DMS153 treated with DMSO at 0.1 percent for 48 hours (cell line): Measurements from ENCODE around the gene PLPPR5.

Experiments
- DNase-seq: peaks from one replicate; lab custom pipeline; 2025; ENCODE audit not compliant: unreplicated experiment; lab: John Stamatoyannopoulos, UW

PLPPR5 gene

DNA sequence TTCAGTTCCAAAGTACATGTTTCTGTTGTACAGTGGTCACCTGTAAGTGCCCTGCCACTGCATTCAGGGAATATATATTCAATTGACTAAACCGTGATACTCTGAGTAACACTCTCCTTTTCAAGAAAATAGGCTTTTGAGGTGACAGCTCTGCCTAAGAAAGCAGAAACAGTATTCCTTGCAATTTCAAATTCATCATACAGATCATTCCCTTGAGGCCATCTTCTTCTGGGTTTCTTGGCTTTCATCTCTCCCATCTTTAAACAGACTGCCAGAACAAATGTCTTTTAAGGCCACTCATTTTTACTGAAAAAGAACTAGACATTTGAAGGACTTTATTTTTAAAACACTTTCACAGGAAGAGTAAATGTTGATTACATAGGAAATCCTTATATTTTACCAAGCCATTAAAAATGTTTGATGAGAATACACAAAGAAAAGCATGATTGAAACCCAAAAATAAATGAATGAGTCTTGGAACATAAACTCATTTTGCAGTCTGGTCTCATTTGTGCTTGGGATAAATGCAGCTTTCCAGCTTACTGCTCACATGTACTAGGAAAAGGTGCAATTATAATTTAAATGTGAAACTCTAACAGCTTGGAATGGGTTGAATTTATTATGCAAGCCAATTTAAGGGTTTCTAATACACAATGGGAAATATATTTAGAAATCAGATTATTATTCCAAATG, 34.7 kb downstream of the PLPPR5 start:
- no peak for DNase-seq

- no peak for DNase-seq
Observed at GRCh38 chr1:98967122-98967521, 37.5 kb downstream of the PLPPR5 start.

GRCh38 chr1:98965394-98965793, 39.3 kb downstream of the PLPPR5 start:
- no peak for DNase-seq

GRCh38 chr1:98964198-98964597, 40.5 kb downstream of the PLPPR5 start:
- DNase-seq = no peak

GRCh38 chr1:98963064-98963758, 41.5 kb downstream of the PLPPR5 start:
- no peak for DNase-seq

GRCh38 chr1:98962156-98962555, 42.5 kb downstream of the PLPPR5 start:
- DNase-seq = no peak

DNA sequence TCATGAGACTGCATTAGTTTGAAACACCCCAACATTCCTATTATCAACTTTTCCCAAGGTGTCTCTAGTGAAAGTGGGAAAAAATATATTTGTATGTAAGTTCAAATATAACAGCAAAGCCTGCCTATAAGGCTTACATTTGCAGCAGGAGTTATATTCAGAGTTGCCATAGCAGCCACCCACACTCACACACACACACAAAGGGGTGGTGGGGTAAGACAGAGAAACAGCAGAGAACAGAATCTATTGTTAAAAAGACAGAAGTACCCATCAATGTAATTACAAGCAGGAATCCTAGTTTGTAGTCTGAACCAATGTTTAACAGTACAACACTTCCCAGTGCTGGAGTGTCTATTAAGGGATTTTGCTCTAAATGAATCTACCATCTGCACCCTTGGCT, 55.0 kb downstream of the PLPPR5 start:
- no peak for DNase-seq

- no peak for DNase-seq
Observed at GRCh38 chr1:98949166-98949565, 55.5 kb downstream of the PLPPR5 start.

DNA sequence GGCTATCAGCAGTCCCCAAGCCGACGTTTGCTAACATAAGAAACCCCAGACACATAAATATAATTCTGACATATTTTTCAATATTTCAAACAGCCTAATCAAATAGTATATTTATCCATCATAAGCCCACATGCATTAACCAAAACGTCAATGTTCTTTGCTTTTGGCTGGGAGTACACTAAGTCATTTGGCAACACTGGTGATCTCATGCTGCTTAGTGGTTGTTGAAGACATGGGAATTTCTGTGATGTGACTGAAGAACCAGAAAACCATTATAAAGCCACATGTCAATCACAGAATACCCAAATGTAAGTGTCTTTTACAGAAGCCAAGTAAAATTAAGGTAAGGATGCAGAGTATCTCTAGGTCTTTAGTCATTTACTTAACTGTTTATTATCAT, 57.6 kb downstream of the PLPPR5 start:
- DNase-seq = no peak

- DNase-seq = no peak
Observed at GRCh38 chr1:98940722-98941079, 64.0 kb downstream of the PLPPR5 start.

DNA sequence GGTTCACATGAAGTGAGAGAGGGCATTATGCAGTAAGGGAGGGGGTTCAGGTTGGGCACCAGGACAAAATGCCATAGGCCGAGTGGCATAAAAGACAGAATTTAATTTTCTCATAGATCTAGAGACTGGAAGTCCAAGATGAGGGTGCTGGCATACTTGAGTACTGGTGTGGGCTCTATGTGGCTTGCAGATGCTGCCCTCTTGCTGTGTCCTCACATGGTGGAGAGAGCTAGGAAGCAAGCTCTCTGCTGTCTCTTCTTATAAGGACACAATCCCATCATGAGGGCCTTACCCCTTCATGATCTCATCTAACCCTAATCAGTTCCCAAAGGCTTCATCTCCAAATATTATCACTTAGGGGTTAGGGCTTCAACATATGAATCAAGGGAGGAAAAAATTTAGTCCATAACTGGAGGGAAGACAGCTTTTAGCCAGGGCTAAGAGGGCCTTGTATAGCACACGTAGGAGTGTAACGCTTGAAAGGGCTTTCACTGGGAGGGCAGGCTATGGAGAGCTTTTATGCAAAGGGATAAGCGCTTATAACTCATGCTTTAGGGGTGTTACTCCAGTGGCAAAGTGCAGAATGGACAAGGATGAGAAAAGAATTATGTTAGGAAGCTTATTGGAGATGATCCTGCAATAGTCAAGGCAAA, 64.5 kb downstream of the PLPPR5 start:
- no peak for DNase-seq

GRCh38 chr1:98939471-98939870, 65.2 kb downstream of the PLPPR5 start:
- DNase-seq = no peak

DNA sequence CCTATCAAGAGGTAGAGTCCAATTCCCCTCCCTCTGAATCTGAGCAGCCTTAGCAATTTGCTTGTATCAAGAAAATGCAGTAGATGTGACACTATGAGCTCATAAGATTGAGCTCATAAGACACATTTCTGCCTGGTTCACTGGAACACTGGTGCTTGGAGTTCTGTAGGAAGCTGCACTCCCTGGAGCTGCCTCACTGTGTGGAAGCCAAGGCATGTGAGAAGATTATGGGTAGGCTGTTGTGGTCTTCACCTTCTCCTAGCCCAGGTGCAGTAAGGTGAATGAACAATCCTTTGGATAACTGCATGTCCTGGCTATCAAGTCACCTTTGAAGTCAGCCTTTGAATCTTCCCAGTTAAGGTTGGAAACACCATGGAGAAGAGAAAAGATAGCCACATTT, 67.3 kb downstream of the PLPPR5 start:
- no peak for DNase-seq

- no peak for DNase-seq
Observed at GRCh38 chr1:98932184-98932583, 72.5 kb downstream of the PLPPR5 start.

DNA sequence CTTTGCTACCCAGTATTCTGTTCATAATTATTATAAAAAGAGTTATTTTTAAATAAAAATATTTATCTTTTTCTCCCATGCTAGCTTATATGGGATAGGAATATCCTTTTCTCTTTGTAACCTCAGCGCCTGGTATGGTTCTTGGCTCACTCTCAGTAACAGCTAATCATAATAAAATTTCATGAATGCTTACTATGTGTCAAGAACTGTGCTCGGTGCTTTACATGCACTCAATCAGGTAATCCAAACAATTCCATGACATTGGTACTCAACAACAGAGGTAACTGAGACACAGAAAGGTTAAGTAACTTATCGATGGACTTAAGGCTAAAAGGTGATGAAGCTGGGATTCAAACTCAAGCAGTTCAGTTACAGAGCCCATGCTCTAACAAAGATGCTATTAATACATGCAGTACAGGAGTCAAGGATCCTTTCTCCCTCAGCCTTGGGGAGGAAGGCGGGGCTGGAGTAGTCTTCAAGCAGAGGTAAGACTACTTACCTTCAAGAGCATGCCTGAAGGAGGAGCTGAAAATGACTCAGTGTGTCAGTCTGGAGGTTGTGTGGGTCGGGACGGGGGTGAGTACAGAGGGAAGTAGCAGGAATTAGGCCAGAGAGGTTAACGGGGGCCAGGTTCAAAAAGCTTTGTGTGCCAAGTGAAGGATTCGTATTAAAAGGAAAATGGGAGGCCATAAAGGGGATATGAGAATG, 73.4 kb downstream of the PLPPR5 start:
- no peak for DNase-seq

DNA sequence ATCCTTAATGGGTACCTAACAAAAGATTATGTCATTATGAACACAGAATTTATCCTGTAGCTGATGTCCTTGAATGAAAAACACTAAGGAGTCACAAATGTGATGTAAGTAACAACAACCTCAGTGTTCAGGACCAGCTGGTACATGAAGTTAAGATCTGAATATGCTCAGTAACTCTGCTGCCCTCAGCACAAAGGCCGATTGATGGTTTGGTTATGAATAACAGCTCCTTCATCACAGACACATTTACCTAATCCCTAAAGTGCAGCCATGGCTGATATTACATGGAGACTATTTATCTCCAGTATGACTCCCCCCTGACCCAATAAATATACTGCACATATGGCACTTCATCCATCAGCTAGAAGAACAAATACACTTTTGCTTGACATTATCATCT, 75.2 kb downstream of the PLPPR5 start:
- no peak for DNase-seq

- no peak for DNase-seq
Observed at GRCh38 chr1:98926597-98926996, 78.1 kb downstream of the PLPPR5 start.

GRCh38 chr1:98924977-98925376, 79.7 kb downstream of the PLPPR5 start:
- DNase-seq = no peak

- DNase-seq = no peak
Observed at GRCh38 chr1:98923667-98924066, 81.0 kb downstream of the PLPPR5 start.

GRCh38 chr1:98921817-98922216, 82.8 kb downstream of the PLPPR5 start:
- no peak for DNase-seq

DNA sequence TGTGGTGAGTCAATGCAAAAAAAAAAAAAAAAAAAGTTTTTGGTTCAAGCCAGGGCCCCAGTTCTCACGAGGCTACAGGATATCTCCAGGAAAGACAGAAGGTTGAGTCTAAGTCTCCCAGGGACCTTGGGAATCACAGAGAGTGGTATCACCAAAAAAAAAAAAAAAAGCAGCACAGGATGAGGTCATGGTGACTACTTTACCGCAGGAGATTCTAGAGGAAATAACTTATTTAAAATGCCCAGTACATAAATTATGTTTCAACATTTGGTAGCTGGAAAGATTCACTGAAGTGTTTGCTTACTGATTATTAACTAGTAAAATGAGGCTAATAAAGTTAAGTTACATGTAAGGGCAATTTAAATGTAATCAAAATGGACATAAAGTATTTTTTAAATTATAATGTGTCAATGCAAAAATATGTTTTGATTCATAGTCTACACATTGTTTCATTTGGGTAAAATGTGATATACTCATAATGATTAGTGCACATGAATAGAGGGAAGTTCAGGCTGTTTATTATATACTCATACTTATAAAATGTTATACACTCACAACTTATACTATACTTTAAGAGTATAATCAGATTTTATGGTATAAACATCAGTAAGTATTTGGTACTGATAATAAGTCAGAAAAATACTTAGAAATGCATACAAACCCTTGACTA, 84.1 kb downstream of the PLPPR5 start:
- DNase-seq = no peak
